Kidney (tissue), 14 donors: ENCODE results near the gene MACROD2. TPM values are rescaled to one million over a fixed set of nuclear protein-coding genes. Genes with fewer than 3 reads are reported as not detected.
"Not testable (repeated sequence)": the region's sequence is repeated elsewhere in the genome, so short reads cannot be mapped to it uniquely, and the experiment has no call there.

ENCODE experiments used
- DNase-seq, 5 donors: peaks; one replicate each; pipeline ENCODE4 v3.0.0-alpha.2; 2013 to 2020
- FAIRE-seq: peaks from 2 replicates; lab custom pipeline; 2012; peaks lifted over from hg19 to GRCh38; lab: Jason Lieb, UNC
- H3K27ac ChIP-seq, 2 donors: one replicate each; pipeline ENCODE4 v1.7.0; 2013; ENCODE audit warnings: low read depth in 2 of 2, low read length in 2 of 2, inconsistent platforms in 1 of 2
- H3K27me3 ChIP-seq: one replicate; pipeline ENCODE4 v1.7.1; 2013; ENCODE audit warnings: low read length, inconsistent platforms; ENCODE audit not compliant: control insufficient read depth, insufficient read depth
- H3K36me3 ChIP-seq, 3 donors: one replicate each; pipeline versions ENCODE4 v1.7.0 to v1.7.1; 2013; ENCODE audit warnings: low read length in 3 of 3, control low read depth in 1 of 3, inconsistent platforms in 1 of 3; ENCODE audit not compliant: insufficient read depth in 3 of 3, control insufficient read depth in 2 of 3
- H3K4me1 ChIP-seq, 3 donors: one replicate each; pipeline versions ENCODE4 v1.7.0 to v1.7.1; 2013; ENCODE audit warnings: low read length in 3 of 3, inconsistent platforms in 1 of 3, low read depth in 1 of 3; ENCODE audit not compliant: control insufficient read depth in 2 of 3, insufficient read depth in 2 of 3
- H3K4me3 ChIP-seq, 3 donors: one replicate each; pipeline versions ENCODE4 v1.7.0 to v1.8.1; 2013; ENCODE audit warnings: low read length in 3 of 3, control low read depth in 1 of 3, inconsistent platforms in 1 of 3
- H3K9ac ChIP-seq, 3 donors: one replicate each; pipeline versions ENCODE4 v1.7.0 to v1.7.1; 2013; ENCODE audit warnings: low read length in 3 of 3, control low read depth in 1 of 3, inconsistent platforms in 1 of 3
- H3K9me3 ChIP-seq, 3 donors: one replicate each; pipeline versions ENCODE4 v1.7.0 to v1.7.1; 2013; ENCODE audit warnings: low read length in 3 of 3, control low read depth in 1 of 3, inconsistent platforms in 1 of 3; ENCODE audit not compliant: control insufficient read depth in 2 of 3, insufficient read depth in 1 of 3
- CTCF ChIP-seq: IDR thresholded peaks from 3 replicates; pipeline ENCODE4 v1.5.1; 2012; ENCODE audit warnings: mild to moderate bottlenecking, moderate library complexity, borderline replicate concordance; ENCODE audit not compliant: insufficient read depth; ENCODE audit errors: extremely low read depth
- intact Hi-C: fragments of 100-400 bp; cut with DNase I; formaldehyde crosslinking; loops from one replicate; pipeline ENCODE4 v1.11.1; 2022
- polyA plus RNA-seq: library from polyadenylated mRNA; stranded (reverse); fragments of 350-450 nt; fragmentation: Illumina TruSeq; extraction: RNeasy Lipid Tissue Mini Kit (QIAGEN cat#74804); gene quantifications from one replicate; pipeline ENCODE4 v1.2.3, GENCODE V29; 2014; ENCODE audit warnings: low read depth, low replicate concordance; ENCODE audit not compliant: insufficient read depth
- total RNA-seq: library from RNA; stranded (reverse); fragmentation: NEBNext Ultra II Directional; extraction: Animal tissue kit (Norgen Biotek cat#: 25700); gene quantifications from one replicate; pipeline ENCODE4 v1.2.1, GENCODE V29; 2021
- donor health status: control.
- donor health status: control.
- donor health status: control.
- donor health status: control.
- donor health status: control.
- donor health status: DM: yes; HTN: yes; CAD: no.
- donor health status: Normal renal cell carcinoma (clear cell type).

MACROD2 gene
- total and polyA plus RNA-seq, 2 donors from 2014 or later = 3.0 to 10.0 TPM

GRCh38 chr20:13991311-13991710 is 4.0 kb upstream of the MACROD2 start:
- intact Hi-C loops = no loop called here
- DNase-seq = no peak

GRCh38 chr20:13991955-13992354 is 3.4 kb upstream of the MACROD2 start:
- DNase-seq, intact Hi-C loops, H3K4me3 ChIP-seq, FAIRE-seq, H3K4me1 ChIP-seq, H3K36me3 ChIP-seq, H3K27ac ChIP-seq, H3K27me3 ChIP-seq, H3K9ac ChIP-seq: not testable (repeated sequence)
- peaks cover 0 to 12% (median 4%) of the 10 kb centered on the region in 3 donors for H3K9me3 ChIP-seq

More at GRCh38 chr20:13991311-13991710, 4.0 kb upstream of the MACROD2 start:
- Histone ChIP-seq H3K36me3 (no peaks in the 10 kb centered on the region), H3K9me3 (peaks cover 0 to 12% (median 4%) of the 10 kb centered on the region in 3 donors), H3K27me3 (no peaks in the 10 kb centered on the region), H3K9ac (no peak overlapping the region), H3K4me3 (no peak overlapping the region), H3K27ac (no peak overlapping the region), H3K4me1 (peaks cover 0 to under 1% (median 0%) of the 10 kb centered on the region in 3 donors)
- FAIRE-seq = no peak
- no peak for TF ChIP-seq CTCF

GRCh38 chr20:13995841-13996240 is 525 bp downstream of the MACROD2 start:
- Histone ChIP-seq H3K4me1 (peaks cover 0 to 4% (median 0%) of the 10 kb centered on the region in 3 donors), H3K36me3 (no peaks in the 10 kb centered on the region), H3K9me3 (peaks cover 0 to 12% (median 4%) of the 10 kb centered on the region in 3 donors), H3K27me3 (no peaks in the 10 kb centered on the region), H3K9ac (no peak overlapping the region), H3K27ac (no peak overlapping the region), H3K4me3 (peak overlapping the region; percentile 58 to 91 (median 75))
- DNase-seq (peak; percentile 68 to 85 (median 72)), FAIRE-seq (no peak)
- no peak for TF ChIP-seq CTCF
- intact Hi-C loops = no loop called here

- H3K9me3 ChIP-seq = peaks cover 0 to 12% (median 4%) of the 10 kb centered on the region in 3 donors
- intact Hi-C loops = no loop called here
- DNase-seq (peak in 2 of 5 donors; percentile 32 to 49), FAIRE-seq (no peak)
- peak overlapping the region; percentile 58 to 91 (median 75) for H3K4me3 ChIP-seq
- H3K27me3 ChIP-seq = no peaks in the 10 kb centered on the region
- TF ChIP-seq CTCF = no peak
- no peak overlapping the region for H3K27ac ChIP-seq
- H3K36me3 ChIP-seq = no peaks in the 10 kb centered on the region
- peak overlapping the region in 2 of 3 donors; percentile 40 to 80 for H3K9ac ChIP-seq
- H3K4me1 ChIP-seq = peaks cover 0 to 4% (median 0%) of the 10 kb centered on the region in 3 donors
Observed at GRCh38 chr20:13996265-13996664, 949 bp downstream of the MACROD2 start.
